Naive thymus-derived CD8-positive, alpha-beta T cell (primary cell): Measurements from ENCODE around the gene COL5A1. TPM values are rescaled to one million over a fixed set of nuclear protein-coding genes. Genes with fewer than 3 reads are reported as not detected.
A peak's percentile ranks its signal among the peaks of the same experiment; 100 is the strongest.
"Not testable (repeated sequence)": the region's sequence is repeated elsewhere in the genome, so short reads cannot be mapped to it uniquely, and the experiment has no call there.

Experiments used
- ATAC-seq, 2 donors: fragments of 150-1000 bp; cut with Tn5 transposase in 1 of 2; sonication (Bioruptor Pico), chemical (Tn5 transposase) in 1 of 2; 1 replicate in 1 of 2; 2 replicates in 1 of 2; pipeline ENCODE4 v1.10.0; 2021; ENCODE audit warnings: mild to moderate bottlenecking in 2 of 2, moderate library complexity in 2 of 2
- POLR2A ChIA-PET: fragments of 350-600 bp; sonication (Branson Sonifier 250); formaldehyde crosslinking; loops from one replicate; lab custom pipeline; 2021; ENCODE audit warnings: antibody characterized with exemption; lab: Charles Lee
- DNase-seq, 10 donors: peaks; one replicate each; pipeline versions ENCODE4 v3.0.0 to v3.0.0-alpha.2; 2020 to 2022
- H3K27ac Mint-ChIP-seq, 10 donors: one replicate each; pipeline ENCODE4 v1.8.0; 2020 to 2022; ENCODE audit warnings: mild to moderate bottlenecking in 10 of 10, mixed read lengths in 10 of 10, moderate library complexity in 4 of 10, inconsistent platforms in 1 of 10
- H3K27me3 Mint-ChIP-seq, 5 donors: one replicate each; pipeline ENCODE4 v1.8.0; 2021 to 2022; ENCODE audit warnings: mixed read lengths in 5 of 5
- H3K36me3 Mint-ChIP-seq, 3 donors: one replicate each; pipeline ENCODE4 v1.8.0; 2020 to 2022; ENCODE audit warnings: mixed read lengths in 3 of 3, mild to moderate bottlenecking in 2 of 3, inconsistent platforms in 1 of 3
- H3K4me1 Mint-ChIP-seq, 4 donors: one replicate each; pipeline ENCODE4 v1.8.0; 2021 to 2022; ENCODE audit warnings: mixed read lengths in 4 of 4
- H3K4me3 Mint-ChIP-seq, 10 donors: one replicate each; pipeline ENCODE4 v1.8.0; 2020 to 2022; ENCODE audit warnings: mild to moderate bottlenecking in 10 of 10, mixed read lengths in 10 of 10, moderate library complexity in 6 of 10, inconsistent platforms in 1 of 10
- H3K9me3 Mint-ChIP-seq, 9 donors: one replicate each; pipeline ENCODE4 v1.8.0; 2020 to 2022; ENCODE audit warnings: mixed read lengths in 9 of 9, mild to moderate bottlenecking in 3 of 9, inconsistent platforms in 1 of 9, moderate library complexity in 1 of 9
- polyA plus RNA-seq, 3 donors: library from polyadenylated mRNA; unstranded; fragments of 300-500 nt; fragmentation: Illumina TruSeq; gene quantifications; one replicate each; pipeline ENCODE4 v1.2.3, GENCODE V29; 2021
- total RNA-seq, 8 experiments: library from RNA in 2 of 8; stranded (reverse) in 2 of 8; gene quantifications; one replicate each; pipeline ENCODE4 v1.2.3 and lab custom pipeline; 2021 to 2026

Gene COL5A1
- total and polyA plus RNA-seq, 5 experiments from 2014 or later = 0.26 TPM; not detected in 4

DNA sequence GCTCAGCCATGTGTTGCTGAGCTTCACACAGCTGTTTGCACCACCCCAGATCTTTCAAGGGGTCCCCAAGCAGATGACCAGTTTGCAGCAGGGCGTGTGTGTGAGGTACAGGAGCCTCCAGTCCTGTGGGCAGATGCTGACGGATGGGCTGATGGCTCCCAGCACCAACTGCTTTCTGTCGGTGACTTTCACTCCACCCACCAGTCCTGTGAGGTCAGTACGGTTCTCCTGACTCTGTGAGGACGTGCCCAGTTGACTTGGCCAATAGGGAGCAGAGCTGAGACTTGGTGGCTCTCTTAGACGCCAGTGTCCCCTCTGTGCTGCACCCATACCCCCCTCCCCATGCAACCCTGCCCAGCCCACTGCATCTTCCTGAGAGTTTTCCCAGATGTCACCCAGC is 19.7 kb downstream of the COL5A1 start:
- no peak overlapping the region for H3K27ac Mint-ChIP-seq
- no peak for ATAC-seq
- H3K27me3 Mint-ChIP-seq = peaks cover 0 to 14% (median 2%) of the 10 kb centered on the region in 5 donors
- H3K4me3 Mint-ChIP-seq = no peak overlapping the region
- POLR2A ChIA-PET = no interaction called here
- peak in 1 of 10 donors; percentile 45 for DNase-seq
- H3K36me3 Mint-ChIP-seq = peaks cover 0 to 4% (median 4%) of the 10 kb centered on the region in 3 donors
- peaks cover 0 to 22% (median 9%) of the 10 kb centered on the region in 9 donors for H3K9me3 Mint-ChIP-seq
- no peaks in the 10 kb centered on the region for H3K4me1 Mint-ChIP-seq

DNA sequence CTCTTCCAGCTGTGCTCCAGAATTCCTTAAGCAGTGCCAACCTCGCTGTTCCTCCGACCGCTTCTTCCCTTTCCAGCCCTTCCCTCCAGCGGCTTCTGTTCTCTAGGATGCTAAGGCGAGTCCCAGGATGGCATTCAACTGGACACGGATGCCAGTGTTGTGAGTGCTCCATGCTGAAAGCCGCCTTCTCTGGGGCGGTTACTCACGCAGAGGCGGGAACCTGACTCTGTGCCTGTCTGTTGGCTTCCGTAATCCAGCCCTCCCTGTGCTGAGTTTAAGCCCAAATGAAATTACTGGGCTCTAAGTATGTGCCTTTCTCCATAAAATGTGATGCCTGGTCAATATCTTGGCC is 20.2 kb downstream of the COL5A1 start:
- Mint-ChIP-seq H3K27ac (no peak overlapping the region), H3K9me3 (peaks cover 0 to 22% (median 9%) of the 10 kb centered on the region in 9 donors), H3K27me3 (peaks cover 0 to 18% (median 2%) of the 10 kb centered on the region in 5 donors), H3K4me3 (no peak overlapping the region), H3K4me1 (peaks cover 0 to 4% (median 0%) of the 10 kb centered on the region in 4 donors), H3K36me3 (peaks cover 0 to 4% (median 4%) of the 10 kb centered on the region in 3 donors)
- ATAC-seq (no peak), DNase-seq (no peak)
- POLR2A ChIA-PET = no interaction called here

DNA sequence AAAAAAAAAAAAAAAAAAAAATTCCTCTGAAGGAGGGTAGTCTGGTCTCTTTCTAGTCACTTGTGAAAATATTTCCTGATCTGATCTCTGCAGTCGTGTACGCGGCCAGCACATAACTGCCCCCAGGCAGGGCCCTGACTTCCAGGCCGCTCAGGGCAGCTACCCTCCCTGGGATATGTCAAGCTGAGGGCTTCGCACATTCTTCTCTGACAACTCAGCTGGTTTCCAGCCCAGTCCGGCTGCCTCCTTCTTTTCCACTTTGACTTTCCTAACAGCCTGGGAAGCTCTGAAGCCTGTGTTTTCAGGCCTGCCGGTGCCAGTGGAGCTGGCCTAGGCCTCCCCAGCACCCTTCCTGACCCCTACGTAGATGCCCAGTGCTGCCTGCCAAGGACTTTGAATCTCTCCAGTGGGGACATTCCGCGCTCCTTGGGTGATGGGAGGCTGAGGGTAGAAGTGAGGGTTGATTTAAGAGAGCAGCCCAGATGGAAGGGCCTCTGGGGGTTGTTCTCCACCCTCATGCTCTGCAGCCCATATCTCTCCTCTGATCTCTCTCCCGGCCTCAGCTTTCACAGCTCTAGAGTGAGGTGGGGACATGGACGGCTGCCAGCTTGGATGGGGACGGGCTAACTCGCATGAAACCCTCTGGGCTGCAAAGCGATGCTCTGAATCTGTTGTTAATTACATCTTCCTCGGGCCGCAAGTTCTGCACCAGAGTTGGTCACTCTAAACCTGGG is 20.7 kb downstream of the COL5A1 start:
- no peak overlapping the region for H3K4me3 Mint-ChIP-seq
- ATAC-seq = no peak
- H3K9me3 Mint-ChIP-seq = peaks cover 0 to 22% (median 9%) of the 10 kb centered on the region in 9 donors
- H3K4me1 Mint-ChIP-seq = peaks cover 0 to 4% (median 0%) of the 10 kb centered on the region in 4 donors
- peaks cover 0 to 4% (median 4%) of the 10 kb centered on the region in 3 donors for H3K36me3 Mint-ChIP-seq
- H3K27ac Mint-ChIP-seq = no peak overlapping the region
- DNase-seq = peak in 1 of 10 donors; percentile 24
- POLR2A ChIA-PET = no interaction called here
- peaks cover 0 to 18% (median 2%) of the 10 kb centered on the region in 5 donors for H3K27me3 Mint-ChIP-seq

DNA sequence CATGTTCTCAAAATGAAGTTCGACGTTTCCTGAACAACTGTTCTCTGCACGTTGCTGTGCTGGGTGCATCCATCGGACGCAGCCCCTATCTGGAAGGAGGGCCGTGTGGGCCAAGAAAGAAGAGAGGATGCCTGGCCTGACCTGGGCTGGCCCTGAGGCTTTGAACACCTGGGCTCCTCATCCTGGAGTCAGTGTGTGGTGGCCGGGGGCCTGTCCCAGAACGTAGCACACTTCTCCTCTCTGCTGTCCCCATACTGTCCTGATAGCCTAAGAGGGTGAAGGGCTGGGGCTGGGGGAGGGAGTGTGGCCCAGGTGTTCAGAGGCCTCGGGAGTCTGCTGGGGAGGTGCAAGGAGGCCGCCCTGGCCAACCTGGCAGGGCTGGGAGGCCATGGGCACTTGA is 21.5 kb downstream of the COL5A1 start:
- no peak overlapping the region for H3K4me3 Mint-ChIP-seq
- peaks cover 0 to 4% (median 4%) of the 10 kb centered on the region in 3 donors for H3K36me3 Mint-ChIP-seq
- no peak for ATAC-seq
- H3K4me1 Mint-ChIP-seq = peaks cover 0 to 4% (median 0%) of the 10 kb centered on the region in 4 donors
- DNase-seq = no peak
- POLR2A ChIA-PET = no interaction called here
- no peak overlapping the region for H3K27ac Mint-ChIP-seq
- H3K27me3 Mint-ChIP-seq = peaks cover 0 to 21% (median 5%) of the 10 kb centered on the region in 5 donors
- peaks cover 0 to 22% (median 9%) of the 10 kb centered on the region in 9 donors for H3K9me3 Mint-ChIP-seq

DNA sequence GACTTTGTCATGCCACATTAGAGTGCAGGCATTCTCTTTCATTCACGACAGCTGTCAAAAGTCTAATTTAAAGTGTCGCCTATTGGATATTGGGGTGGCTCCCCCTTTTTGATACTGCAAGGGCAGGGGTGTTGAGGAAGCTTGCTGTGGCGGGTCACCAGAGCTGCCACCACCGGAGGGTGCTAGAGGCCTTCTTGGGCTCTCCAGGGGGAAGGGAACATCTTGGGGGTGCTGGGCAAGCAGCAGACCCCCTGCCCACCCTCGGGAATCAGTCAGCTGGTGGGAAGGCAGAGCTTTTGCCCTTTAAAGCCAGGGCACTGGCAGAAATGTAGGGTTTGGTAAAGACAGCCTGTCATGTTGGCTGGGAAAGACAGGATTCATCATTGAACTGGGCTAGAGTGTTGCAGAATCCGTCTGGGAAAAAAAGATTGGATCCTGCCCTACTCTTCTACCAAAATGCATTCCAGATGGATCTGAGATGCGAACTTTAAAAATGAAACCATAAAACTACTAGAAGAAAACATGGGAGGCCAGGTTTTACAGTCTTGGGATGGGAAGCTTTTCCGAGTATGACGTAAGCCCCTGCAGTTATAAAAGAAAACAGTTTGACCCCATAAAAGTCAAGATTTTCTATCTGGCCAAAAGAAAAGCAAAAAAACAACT is 22.3 kb downstream of the COL5A1 start:
- ATAC-seq (no peak), DNase-seq (no peak)
- H3K27me3 Mint-ChIP-seq = peaks cover 0 to 29% (median 12%) of the 10 kb centered on the region in 5 donors
- H3K9me3 Mint-ChIP-seq = peaks cover 0 to 22% (median 9%) of the 10 kb centered on the region in 9 donors
- peaks cover 0 to 4% (median 0%) of the 10 kb centered on the region in 4 donors for H3K4me1 Mint-ChIP-seq
- POLR2A ChIA-PET = no interaction called here
- peaks cover 0 to 4% (median 4%) of the 10 kb centered on the region in 3 donors for H3K36me3 Mint-ChIP-seq
- no peak overlapping the region for H3K27ac Mint-ChIP-seq
- no peak overlapping the region for H3K4me3 Mint-ChIP-seq

DNA sequence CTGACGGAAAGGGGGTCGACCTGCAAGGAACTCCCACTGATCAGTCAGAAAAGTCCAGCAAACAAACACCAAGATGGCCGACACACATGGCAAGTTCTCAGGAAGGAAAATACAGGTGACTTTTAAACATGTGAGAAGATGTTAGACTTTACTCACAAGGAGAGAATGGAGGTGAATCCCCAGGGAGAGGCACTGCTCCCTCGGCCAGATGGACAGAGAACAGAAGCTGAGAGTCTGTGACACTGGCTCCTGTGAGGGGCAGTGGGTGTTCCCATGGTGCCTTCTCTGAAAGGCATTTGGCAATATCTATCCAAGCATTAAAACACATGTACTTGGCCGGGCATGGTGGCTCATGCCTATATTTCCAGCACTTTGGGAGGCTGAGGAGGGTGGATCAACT is 22.8 kb downstream of the COL5A1 start:
- Mint-ChIP-seq H3K27me3 (peaks cover 2 to 33% (median 17%) of the 10 kb centered on the region in 5 donors), H3K4me3 (no peak overlapping the region), H3K4me1 (peaks cover 0 to 4% (median 0%) of the 10 kb centered on the region in 4 donors), H3K9me3 (peaks cover 0 to 22% (median 9%) of the 10 kb centered on the region in 9 donors), H3K36me3 (peaks cover 0 to 4% (median 4%) of the 10 kb centered on the region in 3 donors), H3K27ac (no peak overlapping the region)
- DNase-seq (no peak), ATAC-seq (no peak)
- POLR2A ChIA-PET = no interaction called here

DNA sequence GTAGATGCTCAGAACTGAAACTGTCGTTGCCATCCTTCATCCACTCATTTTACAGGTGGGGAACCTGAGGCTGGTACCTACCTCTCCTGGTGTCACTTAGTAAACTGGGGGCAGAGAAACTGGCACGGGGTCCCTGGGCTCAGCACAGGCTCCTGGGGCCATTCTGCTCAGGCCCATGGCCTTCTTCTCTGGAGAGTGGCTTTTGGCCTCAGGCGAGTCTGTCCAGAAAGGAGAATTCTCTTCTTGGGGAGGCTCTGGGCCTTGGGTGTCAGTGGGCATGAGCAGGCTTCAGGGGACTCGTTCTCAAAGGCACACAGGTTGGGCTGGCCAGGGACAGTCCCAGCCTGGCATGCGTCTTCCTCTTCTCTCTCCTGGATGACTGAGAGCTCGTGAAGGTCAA is 24.6 kb downstream of the COL5A1 start:
- Mint-ChIP-seq H3K27me3 (peaks cover 2 to 33% (median 20%) of the 10 kb centered on the region in 5 donors), H3K4me1 (peaks cover 0 to 4% (median 0%) of the 10 kb centered on the region in 4 donors), H3K4me3 (no peak overlapping the region), H3K27ac (no peak overlapping the region), H3K9me3 (peaks cover 0 to 12% (median 7%) of the 10 kb centered on the region in 9 donors), H3K36me3 (no peaks in the 10 kb centered on the region)
- DNase-seq (no peak), ATAC-seq (no peak)
- POLR2A ChIA-PET = no interaction called here

DNA sequence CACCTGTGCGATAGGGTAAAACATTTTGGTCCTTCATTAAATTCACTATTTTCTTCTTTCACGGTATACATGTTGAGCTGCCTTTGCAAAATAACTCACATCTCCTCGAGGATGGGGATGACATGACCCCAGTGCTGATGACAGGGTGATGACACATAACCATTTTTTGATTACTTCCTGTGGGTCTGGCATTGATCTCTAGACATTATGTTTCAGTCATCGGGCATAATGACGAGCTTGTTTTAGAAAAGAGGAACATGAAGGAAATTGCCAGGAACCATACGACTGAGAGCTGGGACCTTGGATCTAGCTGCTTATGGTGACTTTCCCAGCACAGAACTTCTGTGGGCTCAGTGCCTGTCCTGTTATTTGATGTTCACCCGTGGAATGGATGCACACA is 25.2 kb downstream of the COL5A1 start:
- DNase-seq = no peak
- Mint-ChIP-seq H3K36me3 (no peaks in the 10 kb centered on the region), H3K27ac (no peak overlapping the region), H3K27me3 (peaks cover 2 to 30% (median 20%) of the 10 kb centered on the region in 5 donors), H3K4me1 (peaks cover 0 to 4% (median 0%) of the 10 kb centered on the region in 4 donors), H3K4me3 (no peak overlapping the region), H3K9me3 (peaks cover 0 to 9% (median 4%) of the 10 kb centered on the region in 9 donors)
- POLR2A ChIA-PET = no interaction called here
- no peak for ATAC-seq

DNA sequence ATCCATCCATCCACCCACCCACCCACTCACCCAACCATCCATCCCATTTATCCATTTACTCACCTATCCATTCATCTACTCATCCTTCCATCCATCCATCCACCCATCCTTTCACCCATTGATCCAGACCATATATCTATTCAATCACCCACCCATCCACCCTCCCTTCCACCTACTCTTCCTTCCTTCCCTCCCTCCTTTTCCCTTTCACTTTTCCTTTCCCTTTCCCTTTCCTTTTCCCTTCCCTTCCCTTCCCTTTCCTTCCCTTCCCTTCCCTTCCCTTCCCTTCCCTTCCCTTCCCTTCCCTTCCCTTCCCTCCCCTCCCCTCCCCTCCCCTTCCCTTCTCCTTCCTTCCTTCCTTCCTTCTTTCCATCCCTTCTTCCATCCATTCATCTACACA is 27.4 kb downstream of the COL5A1 start:
- DNase-seq, H3K4me3 Mint-ChIP-seq, H3K4me1 Mint-ChIP-seq, H3K9me3 Mint-ChIP-seq, ATAC-seq, POLR2A ChIA-PET, H3K36me3 Mint-ChIP-seq, H3K27ac Mint-ChIP-seq: not testable (repeated sequence)
- H3K27me3 Mint-ChIP-seq = peaks cover 2 to 20% (median 16%) of the 10 kb centered on the region in 5 donors

DNA sequence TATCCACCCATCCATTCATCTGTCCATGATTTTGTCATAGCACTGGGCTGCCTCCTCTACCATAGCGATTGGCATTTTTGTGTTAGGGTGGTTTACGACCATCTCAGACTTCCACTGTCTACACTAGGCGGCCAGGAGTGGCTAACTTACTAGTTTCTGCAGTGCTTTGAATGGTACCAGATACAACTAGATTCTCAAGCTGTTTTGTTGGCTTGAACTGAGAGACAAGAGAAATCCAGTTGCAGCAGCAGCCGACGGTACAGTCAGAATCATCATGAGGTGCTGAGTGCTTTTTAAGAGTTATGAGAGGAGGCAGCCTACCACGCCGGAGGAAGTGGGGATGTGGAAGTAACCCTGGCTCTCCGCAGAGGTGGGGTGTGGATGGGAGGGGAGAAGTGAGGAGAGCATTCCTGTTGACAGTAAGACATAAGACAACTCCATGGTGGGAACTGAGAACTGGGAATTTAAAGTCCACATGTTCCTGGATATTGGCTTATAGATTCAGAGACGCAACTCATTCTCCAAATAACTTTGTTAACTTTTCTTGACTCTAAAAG is 27.9 kb downstream of the COL5A1 start:
- DNase-seq (no peak), ATAC-seq (no peak)
- no peak overlapping the region for H3K27ac Mint-ChIP-seq
- POLR2A ChIA-PET = interaction anchor here (0.7 kb wide), 1 partner anchor 1374 kb away, joined by 3 read pairs; no protein-coding TSS in a partner anchor
- H3K36me3 Mint-ChIP-seq = no peaks in the 10 kb centered on the region
- H3K27me3 Mint-ChIP-seq = peaks cover 2 to 20% (median 14%) of the 10 kb centered on the region in 5 donors
- peaks cover 0 to 9% (median 0%) of the 10 kb centered on the region in 9 donors for H3K9me3 Mint-ChIP-seq
- peaks cover 0 to 4% (median 0%) of the 10 kb centered on the region in 4 donors for H3K4me1 Mint-ChIP-seq
- no peak overlapping the region for H3K4me3 Mint-ChIP-seq

DNA sequence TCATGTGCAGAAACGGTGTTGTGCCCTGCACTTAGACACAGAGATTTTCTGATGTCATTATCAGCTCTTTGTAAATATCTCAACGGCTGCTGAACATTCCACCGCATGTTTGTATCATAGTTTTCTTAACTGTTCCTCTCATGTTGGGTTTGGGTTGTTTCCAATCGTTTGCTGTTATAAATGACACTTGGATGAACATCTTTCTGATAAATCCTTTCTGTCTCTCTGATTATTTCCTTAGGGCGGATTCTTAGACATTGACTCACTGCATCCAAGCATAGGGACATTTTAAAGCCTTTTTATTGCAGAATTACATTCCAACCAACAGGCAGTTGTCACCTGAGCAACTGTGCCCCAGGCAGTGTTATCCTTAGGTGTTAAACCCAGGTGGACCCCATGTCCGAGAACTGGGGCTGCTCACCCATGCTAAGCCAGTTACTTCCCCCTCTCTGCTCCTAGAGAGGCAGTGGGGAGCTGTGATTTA is 28.5 kb downstream of the COL5A1 start:
- Mint-ChIP-seq H3K9me3 (peaks cover 0 to 10% (median 2%) of the 10 kb centered on the region in 9 donors), H3K4me1 (peaks cover 0 to 4% (median 0%) of the 10 kb centered on the region in 4 donors), H3K27ac (no peak overlapping the region), H3K36me3 (no peaks in the 10 kb centered on the region), H3K27me3 (peaks cover 2 to 20% (median 14%) of the 10 kb centered on the region in 5 donors), H3K4me3 (no peak overlapping the region)
- POLR2A ChIA-PET = interaction anchor here (0.7 kb wide), 1 partner anchor 1374 kb away, joined by 3 read pairs; no protein-coding TSS in a partner anchor
- ATAC-seq (no peak), DNase-seq (no peak)

DNA sequence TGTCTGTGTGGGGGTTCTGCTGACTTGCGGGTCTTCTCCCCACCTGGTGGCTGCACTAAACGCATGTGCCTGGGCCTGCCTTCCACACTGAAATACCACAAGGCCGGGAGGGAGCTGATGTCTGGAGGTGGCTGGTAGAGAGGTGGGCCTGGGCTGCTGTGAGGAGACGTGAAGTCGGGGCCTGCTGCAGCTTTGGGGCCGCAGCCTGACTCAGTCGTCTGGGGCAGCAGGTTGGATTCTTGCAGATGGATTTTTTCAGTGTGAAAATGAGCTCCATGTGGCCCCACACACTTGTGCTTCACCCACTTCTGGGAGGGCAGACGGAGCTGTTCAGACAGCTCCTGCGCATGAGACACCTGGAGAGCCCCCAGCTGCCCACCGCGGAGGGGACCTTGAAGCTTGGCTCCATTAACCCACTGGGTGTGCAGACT is 29.3 kb downstream of the COL5A1 start:
- peaks cover 2 to 20% (median 14%) of the 10 kb centered on the region in 5 donors for H3K27me3 Mint-ChIP-seq
- peaks cover 0 to 17% (median 4%) of the 10 kb centered on the region in 9 donors for H3K9me3 Mint-ChIP-seq
- ATAC-seq = no peak
- H3K4me1 Mint-ChIP-seq = peaks cover 0 to 4% (median 0%) of the 10 kb centered on the region in 4 donors
- DNase-seq = peak in 1 of 10 donors; percentile 31
- no peak overlapping the region for H3K27ac Mint-ChIP-seq
- H3K4me3 Mint-ChIP-seq = no peak overlapping the region
- POLR2A ChIA-PET = no interaction called here
- no peaks in the 10 kb centered on the region for H3K36me3 Mint-ChIP-seq
